ENCODE data around the gene TTYH1.

GRCh38 chr19:54465426-54466109, 50.3 kb downstream of the TTYH1 start:
- TF ChIP-seq CTCF (IDR thresholded peaks at IDR 0.05; ENCODE audit: poor library complexity) (no peak), EZH2 (IDR thresholded peaks at IDR 0.05; ENCODE audit: borderline replicate concordance) (no peak), EZH2phosphoT487 (IDR thresholded peaks at IDR 0.05; ENCODE audit: low read depth, severe bottlenecking, unreplicated experiment) (no peak)

All from hepatocyte (in vitro differentiated cells).